GM12874 (cell line): ENCODE results near the gene ABCA13.

ENCODE experiments used
- TF ChIP-seq, protein P1 (sequence below): IDR thresholded peaks from 2 replicates; pipeline ENCODE4 v1.5.1; 2011; ENCODE audit warnings: low read depth, mild to moderate bottlenecking, control low read depth, low read length, moderate library complexity; ENCODE audit not compliant: insufficient read depth

Gene ABCA13

DNA sequence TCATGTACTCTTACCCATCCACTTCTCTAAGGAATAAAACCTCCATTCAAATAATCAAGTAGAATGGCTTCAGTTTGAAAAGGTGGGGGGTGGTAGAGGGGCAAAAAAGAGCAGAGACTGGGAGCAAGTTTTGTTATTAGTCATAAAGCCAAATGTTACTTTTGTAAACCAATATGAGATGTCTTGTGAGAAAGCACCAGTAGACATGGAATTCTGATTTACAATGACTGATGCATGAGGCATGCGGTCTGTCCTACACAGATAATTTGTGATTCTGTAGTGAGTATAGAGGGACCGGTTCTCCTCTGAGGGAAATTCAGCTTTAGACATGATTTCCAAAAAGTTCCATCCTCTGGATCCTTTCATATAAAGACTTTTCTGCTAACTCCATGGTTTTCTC, 12.9 kb upstream of the ABCA13 start:
- TF ChIP-seq, protein P1, sequence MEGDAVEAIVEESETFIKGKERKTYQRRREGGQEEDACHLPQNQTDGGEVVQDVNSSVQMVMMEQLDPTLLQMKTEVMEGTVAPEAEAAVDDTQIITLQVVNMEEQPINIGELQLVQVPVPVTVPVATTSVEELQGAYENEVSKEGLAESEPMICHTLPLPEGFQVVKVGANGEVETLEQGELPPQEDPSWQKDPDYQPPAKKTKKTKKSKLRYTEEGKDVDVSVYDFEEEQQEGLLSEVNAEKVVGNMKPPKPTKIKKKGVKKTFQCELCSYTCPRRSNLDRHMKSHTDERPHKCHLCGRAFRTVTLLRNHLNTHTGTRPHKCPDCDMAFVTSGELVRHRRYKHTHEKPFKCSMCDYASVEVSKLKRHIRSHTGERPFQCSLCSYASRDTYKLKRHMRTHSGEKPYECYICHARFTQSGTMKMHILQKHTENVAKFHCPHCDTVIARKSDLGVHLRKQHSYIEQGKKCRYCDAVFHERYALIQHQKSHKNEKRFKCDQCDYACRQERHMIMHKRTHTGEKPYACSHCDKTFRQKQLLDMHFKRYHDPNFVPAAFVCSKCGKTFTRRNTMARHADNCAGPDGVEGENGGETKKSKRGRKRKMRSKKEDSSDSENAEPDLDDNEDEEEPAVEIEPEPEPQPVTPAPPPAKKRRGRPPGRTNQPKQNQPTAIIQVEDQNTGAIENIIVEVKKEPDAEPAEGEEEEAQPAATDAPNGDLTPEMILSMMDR: no peak

DNA sequence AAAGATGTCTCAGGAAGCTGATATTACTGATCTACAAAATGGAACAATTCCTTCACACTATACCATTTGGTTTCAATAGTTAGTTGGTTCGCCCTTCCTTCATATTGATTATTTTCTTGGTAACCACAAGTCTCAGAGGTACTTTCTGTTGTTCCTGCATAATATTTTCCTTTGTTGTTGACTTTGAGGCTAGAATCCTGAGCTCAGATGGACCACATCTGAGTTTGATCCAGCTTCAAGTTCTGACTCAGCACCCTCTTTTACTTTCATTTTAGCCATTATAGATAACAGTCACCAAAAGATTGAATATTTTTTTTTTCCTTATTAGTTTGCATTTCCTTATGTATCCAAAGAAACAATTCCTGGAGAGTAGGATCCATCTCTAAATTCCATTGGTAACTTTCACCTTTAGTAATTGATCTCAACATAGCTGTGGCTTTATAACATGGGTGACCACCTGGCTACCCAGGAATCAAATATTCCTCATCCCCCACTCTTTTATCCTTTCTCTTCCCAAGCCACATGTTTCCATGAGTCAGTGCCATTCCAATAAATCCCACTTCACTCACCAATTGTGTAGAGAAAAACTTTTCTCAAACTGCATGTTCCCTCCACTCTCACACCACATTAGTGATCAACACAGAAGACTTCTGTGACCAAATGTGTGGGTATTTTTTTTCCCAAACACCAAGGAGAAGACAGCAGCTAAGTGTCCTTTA, 9.7 kb upstream of the ABCA13 start:
- TF ChIP-seq, protein P1: no peak

DNA sequence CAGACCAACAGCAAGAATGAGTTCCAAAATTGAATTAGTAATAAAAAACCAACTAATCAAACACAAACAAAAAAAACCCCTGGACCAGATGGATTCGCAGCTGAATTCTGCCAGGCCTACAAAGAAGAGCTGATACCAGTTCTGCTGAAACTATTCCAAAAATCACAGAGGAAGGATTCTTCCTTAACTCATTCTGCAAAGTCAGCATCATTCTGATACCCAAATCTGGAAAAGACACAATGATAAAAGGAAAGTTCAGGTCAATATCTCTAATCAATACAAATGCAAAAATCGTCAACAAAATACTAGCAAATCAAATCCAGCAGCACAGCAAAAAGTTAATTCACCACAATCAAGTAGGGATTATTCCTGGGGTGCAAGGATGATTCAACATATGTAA, 6.1 kb upstream of the ABCA13 start:
- TF ChIP-seq, protein P1: no peak

- TF ChIP-seq, protein P1: no peak
Observed at GRCh38 chr7:48168159-48168558, 3.1 kb upstream of the ABCA13 start.

- TF ChIP-seq, protein P1: no peak
Observed at GRCh38 chr7:48170506-48170905, 752 bp upstream of the ABCA13 start.

DNA sequence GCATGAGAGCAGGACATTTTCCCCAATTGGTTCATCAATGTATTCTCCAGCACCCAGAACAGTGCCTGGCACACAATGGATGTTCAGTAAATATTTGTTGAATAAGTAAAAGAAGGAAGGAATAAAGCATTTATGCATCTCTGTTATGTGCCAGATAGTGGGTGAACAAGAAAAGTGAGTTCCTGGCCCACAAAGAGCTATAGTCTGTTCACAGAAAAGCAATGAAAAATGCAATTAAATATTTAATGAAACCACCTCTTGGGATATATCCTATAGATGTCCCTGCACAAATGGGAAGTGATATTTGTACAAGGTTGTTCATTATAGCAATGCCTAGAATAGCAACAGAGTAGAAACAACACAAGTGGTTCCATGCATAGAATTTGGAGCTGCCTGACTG, 2.1 kb downstream of the ABCA13 start:
- TF ChIP-seq, protein P1: no peak

DNA sequence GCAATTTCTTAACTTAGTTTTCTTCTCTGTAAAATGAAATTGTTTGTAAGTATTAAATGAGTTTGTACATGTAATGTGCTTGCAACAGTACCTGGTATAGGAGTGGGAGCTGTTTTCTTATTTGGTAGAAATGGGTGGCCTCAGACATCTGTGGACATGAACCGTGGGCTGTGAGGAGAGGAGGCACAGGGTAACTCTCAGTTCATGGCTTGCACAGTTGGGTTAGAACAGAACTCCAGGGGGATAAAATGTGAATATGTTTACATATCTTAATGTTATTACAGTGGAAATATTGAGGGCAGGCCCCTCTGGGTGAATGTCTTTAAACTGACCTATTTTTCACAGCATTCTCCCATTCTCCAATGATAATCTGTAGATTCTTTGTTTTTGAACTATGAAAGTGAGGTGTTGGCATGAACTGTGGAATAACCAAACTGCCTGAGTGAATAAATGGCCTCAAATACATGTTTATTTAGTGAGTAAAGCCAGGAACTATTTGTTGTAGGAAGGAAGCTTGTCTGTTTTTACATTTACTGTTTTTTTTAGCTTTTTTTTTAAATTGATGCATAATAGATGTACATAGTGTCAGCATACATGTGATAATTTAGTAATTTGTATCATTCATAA, 2.6 kb downstream of the ABCA13 start:
- TF ChIP-seq, protein P1: no peak
